ENCODE results near the gene ABCC6. TPM values are rescaled to one million over a fixed set of nuclear protein-coding genes. Genes with fewer than 3 reads are reported as not detected.

Gene ABCC6
- total and polyA plus RNA-seq, 2 donors (not counting 3 experiments of a cell fraction or from before 2014, with no cell fraction given) = 0.07 to 0.84 TPM

GRCh38 chr16:16141141-16141540 lies 82.2 kb downstream of the ABCC6 start:
- DNase-seq (ENCODE audit: low read depth, low spot score) = no peak
- H3K4me3 ChIP-seq (replicated peaks in 1 of 3; ENCODE audit: insufficient read depth in 1 of 3, low read depth in 1 of 3, low read length in 3 of 3) = no peak overlapping the region
- no peak overlapping the region for H3K4me2 ChIP-seq (ENCODE audit: insufficient read depth, low read length)
- H3K27me3 ChIP-seq (ENCODE audit: control insufficient read depth in 2 of 2, insufficient read depth in 2 of 2, low read length in 2 of 2) = no peaks in the 10 kb centered on the region
- H3K9ac ChIP-seq (replicated peaks; ENCODE audit: extremely low read depth, insufficient read depth, low read length) = no peak overlapping the region
- peaks cover 18 to 42% of the 10 kb centered on the region in 2 experiments for H3K36me3 ChIP-seq (ENCODE audit: control insufficient read depth in 2 of 2, extremely low read depth in 1 of 2, insufficient read depth in 2 of 2, low read length in 2 of 2)
- no TSS peak for BruUV-seq (replicated peaks)
- H2AFZ ChIP-seq (ENCODE audit: low read depth, low read length) = no peak overlapping the region
- no peaks in the 10 kb centered on the region for H4K20me1 ChIP-seq (replicated peaks; ENCODE audit: control insufficient read depth, extremely low read depth, insufficient read depth, low read length)
- dilution Hi-C loops (cut with MboI; ENCODE audit: extremely low pct_ligation_motif_present, low sequenced_read_pairs) (no loop called here), intact Hi-C loops (cut with micrococcal nuclease) (no loop called here)
- no peaks in the 10 kb centered on the region for H3K9me3 ChIP-seq (replicated peaks; ENCODE audit: control insufficient read depth, insufficient read depth, low read length)
- POLR2A ChIA-PET = interaction anchor here (0.5 kb wide), 1 partner anchor 11 kb away, joined by 3 read pairs; no protein-coding TSS in a partner anchor
- FAIRE-seq = no peak
- CTCF ChIA-PET = no interaction called here
- TF ChIP-seq EZH2 (IDR thresholded peaks at IDR 0.05; ENCODE audit: borderline replicate concordance, low read depth, low read length, severe bottlenecking) (no peak), CTCF (IDR thresholded peaks at IDR 0.05; ENCODE audit: extremely low read depth in 1 of 2, insufficient read depth in 1 of 2, low read depth in 1 of 2, low read length in 2 of 2) (no peak)
- no peaks in the 10 kb centered on the region for H3K79me2 ChIP-seq (ENCODE audit: control insufficient read depth, insufficient read depth, low read length)
- H3K4me1 ChIP-seq (ENCODE audit: control insufficient read depth, extremely low read depth, insufficient read depth, low read length) = no peaks in the 10 kb centered on the region
- H3K27ac ChIP-seq (ENCODE audit: insufficient read depth, low read depth, low read length) = no peak overlapping the region
- H3K9me1 ChIP-seq (replicated peaks; ENCODE audit: control insufficient read depth, extremely low read depth, insufficient read depth, low read length) = no peaks in the 10 kb centered on the region

- BruUV-seq (replicated peaks) = no TSS peak
- no peak overlapping the region for H3K9ac ChIP-seq (replicated peaks; ENCODE audit: extremely low read depth, insufficient read depth, low read length)
- TF ChIP-seq GATA2 (IDR thresholded peaks at IDR 0.05; ENCODE audit: insufficient read depth, insufficient read length, low read depth, low read length) (no peak), JUN (IDR thresholded peaks at IDR 0.05; ENCODE audit: borderline replicate concordance, insufficient read depth, insufficient read length, low read depth) (no peak), EZH2 (IDR thresholded peaks at IDR 0.05; ENCODE audit: borderline replicate concordance, low read depth, low read length, severe bottlenecking) (no peak), POLR2A (IDR thresholded peaks at IDR 0.05; ENCODE audit: low read depth, low read length) (no peak), MYC (IDR thresholded peaks at IDR 0.05; ENCODE audit: low read depth, low read length) (no peak)
- no peak overlapping the region for H3K27ac ChIP-seq (ENCODE audit: insufficient read depth, low read depth, low read length)
- dilution Hi-C loops (cut with MboI; ENCODE audit: extremely low pct_ligation_motif_present, low sequenced_read_pairs) = no loop called here
- no peaks in the 10 kb centered on the region for H3K4me1 ChIP-seq (ENCODE audit: control insufficient read depth, extremely low read depth, insufficient read depth, low read length)
- H3K36me3 ChIP-seq (ENCODE audit: control insufficient read depth in 2 of 2, extremely low read depth in 1 of 2, insufficient read depth in 2 of 2, low read length in 2 of 2) = peaks cover 18 to 42% of the 10 kb centered on the region in 2 experiments
- no peak overlapping the region for H3K4me2 ChIP-seq (ENCODE audit: insufficient read depth, low read length)
- intact Hi-C loops (cut with micrococcal nuclease) = no loop called here
- no peak overlapping the region for H2AFZ ChIP-seq (ENCODE audit: low read depth, low read length)
- no peak overlapping the region for H3K4me3 ChIP-seq (replicated peaks in 1 of 3; ENCODE audit: insufficient read depth in 1 of 3, low read depth in 1 of 3, low read length in 3 of 3)
- no peaks in the 10 kb centered on the region for H3K79me2 ChIP-seq (ENCODE audit: control insufficient read depth, insufficient read depth, low read length)
- ChIA-PET CTCF (no interaction called here), POLR2A (no interaction called here)
- no peaks in the 10 kb centered on the region for H3K27me3 ChIP-seq (ENCODE audit: control insufficient read depth in 2 of 2, insufficient read depth in 2 of 2, low read length in 2 of 2)
- DNase-seq (ENCODE audit: low read depth, low spot score) (no peak), FAIRE-seq (no peak)
- no peaks in the 10 kb centered on the region for H3K9me1 ChIP-seq (replicated peaks; ENCODE audit: control insufficient read depth, extremely low read depth, insufficient read depth, low read length)
- no peaks in the 10 kb centered on the region for H3K9me3 ChIP-seq (replicated peaks; ENCODE audit: control insufficient read depth, insufficient read depth, low read length)
- no peaks in the 10 kb centered on the region for H4K20me1 ChIP-seq (replicated peaks; ENCODE audit: control insufficient read depth, extremely low read depth, insufficient read depth, low read length)
Observed at GRCh38 chr16:16140537-16140936, 82.8 kb downstream of the ABCC6 start.

All from endothelial cell of umbilical vein (primary cell).